WTC11 (cell line): ENCODE results near the gene TCEAL3. TPM values are rescaled to one million over a fixed set of nuclear protein-coding genes. Genes with fewer than 3 reads are reported as not detected.

Experiments
- ATAC-seq: fragments of 200-7000 bp; cut with Tn5 transposase; 2 replicates; pipeline ENCODE4 v1.10.0; 2021; ENCODE audit warnings: mild to moderate bottlenecking, moderate library complexity
- CTCF ChIA-PET: fragments of 300-600 bp; sonication (Branson Sonifier 250); formaldehyde crosslinking; loops from one replicate; lab custom pipeline; 2021; ENCODE audit warnings: antibody characterized with exemption; lab: Charles Lee
- POLR2A ChIA-PET: fragments of 350-600 bp; sonication (Branson Sonifier 250); formaldehyde crosslinking; loops from one replicate; lab custom pipeline; 2021; ENCODE audit warnings: antibody characterized with exemption; lab: Charles Lee
- DNase-seq: peaks from one replicate; pipeline ENCODE4 v3.0.0; 2021; ENCODE audit warnings: low spot score
- H3K27ac Mint-ChIP-seq: 2 replicates; pipeline ENCODE4 v1.8.0; 2021; ENCODE audit warnings: mixed read lengths
- H3K27me3 Mint-ChIP-seq: 2 replicates; pipeline ENCODE4 v1.8.0; 2021; ENCODE audit warnings: low read depth, mild to moderate bottlenecking, moderate library complexity, mixed read lengths
- H3K36me3 Mint-ChIP-seq: 2 replicates; pipeline ENCODE4 v1.8.0; 2021; ENCODE audit warnings: mixed read lengths
- H3K4me1 Mint-ChIP-seq: 2 replicates; pipeline ENCODE4 v1.8.0; 2022; ENCODE audit warnings: mixed read lengths
- H3K4me3 Mint-ChIP-seq: 2 replicates; pipeline ENCODE4 v1.8.0; 2021; ENCODE audit warnings: mild to moderate bottlenecking, moderate library complexity, mixed read lengths
- H3K9me3 Mint-ChIP-seq: 2 replicates; pipeline ENCODE4 v1.8.0; 2021; ENCODE audit warnings: mixed read lengths
- AFF4 ChIP-seq: sonication (generic); formaldehyde crosslinking; IDR thresholded peaks from 2 replicates; pipeline ENCODE4 v1.8.1; 2023; ENCODE audit warnings: mild to moderate bottlenecking, missing genetic modification reagents, borderline replicate concordance
- CDX4 ChIP-seq: fragments of 250-450 bp; sonication (Bioruptor Pico); IDR thresholded peaks from 2 replicates; pipeline ENCODE4 v1.9.0; 2021; ENCODE audit warnings: moderate library complexity, mild to moderate bottlenecking, inconsistent platforms, borderline replicate concordance
- E2F1 ChIP-seq: sonication (generic); formaldehyde crosslinking; IDR thresholded peaks from 2 replicates; pipeline ENCODE4 v1.8.0; 2022; ENCODE audit warnings: mild to moderate bottlenecking, missing genetic modification reagents
- E2F5 ChIP-seq: sonication (generic); formaldehyde crosslinking; IDR thresholded peaks from 2 replicates; pipeline ENCODE4 v1.8.1; 2022; ENCODE audit warnings: mild to moderate bottlenecking, moderate library complexity, missing genetic modification reagents
- ESRRA ChIP-seq: sonication (generic); formaldehyde crosslinking; IDR thresholded peaks from 2 replicates; pipeline ENCODE4 v1.8.1; 2022; ENCODE audit warnings: mild to moderate bottlenecking, missing genetic modification reagents, borderline replicate concordance
- FOXK1 ChIP-seq: sonication (generic); formaldehyde crosslinking; IDR thresholded peaks from 2 replicates; pipeline ENCODE4 v1.8.0; 2022; ENCODE audit warnings: mild to moderate bottlenecking, moderate library complexity, missing genetic modification reagents
- FOXP4 ChIP-seq: sonication (generic); formaldehyde crosslinking; IDR thresholded peaks from 2 replicates; pipeline ENCODE4 v1.8.0; 2022; ENCODE audit warnings: mild to moderate bottlenecking, missing genetic modification reagents
- GRHL2 ChIP-seq: fragments of 250-450 bp; sonication (Bioruptor Pico); IDR thresholded peaks from 2 replicates; pipeline ENCODE4 v1.8.0; 2022; ENCODE audit warnings: mild to moderate bottlenecking, moderate library complexity; ENCODE audit not compliant: insufficient replicate concordance, severe bottlenecking
- MYBL2 ChIP-seq: sonication (generic); formaldehyde crosslinking; IDR thresholded peaks from 2 replicates; pipeline ENCODE4 v1.8.1; 2023; ENCODE audit warnings: mild to moderate bottlenecking, moderate library complexity, missing genetic modification reagents
- NFYB ChIP-seq: sonication (generic); formaldehyde crosslinking; conservative IDR thresholded peaks from 2 replicates; pipeline ENCODE4 v1.8.0; 2022; ENCODE audit warnings: low read depth, missing genetic modification reagents
- NR3C1 ChIP-seq: sonication (generic); formaldehyde crosslinking; conservative IDR thresholded peaks from 2 replicates; pipeline ENCODE4 v1.8.1; 2023; ENCODE audit warnings: low read depth, mild to moderate bottlenecking, missing genetic modification reagents
- PREB ChIP-seq: sonication (generic); formaldehyde crosslinking; IDR thresholded peaks from 2 replicates; pipeline ENCODE4 v1.8.1; 2022; ENCODE audit warnings: mild to moderate bottlenecking, missing genetic modification reagents, moderate library complexity, borderline replicate concordance
- RORB ChIP-seq: fragments of 250-450 bp; sonication (Bioruptor Pico); IDR thresholded peaks from 2 replicates; pipeline ENCODE4 v1.9.0; 2021; ENCODE audit warnings: mild to moderate bottlenecking
- SP1 ChIP-seq: sonication (generic); formaldehyde crosslinking; conservative IDR thresholded peaks from 2 replicates; pipeline ENCODE4 v1.8.1; 2022; ENCODE audit warnings: missing genetic modification reagents
- ZBTB43 ChIP-seq: sonication (generic); formaldehyde crosslinking; IDR thresholded peaks from 2 replicates; pipeline ENCODE4 v1.8.1; 2023; ENCODE audit warnings: mild to moderate bottlenecking, missing genetic modification reagents
- ZNF138 ChIP-seq: sonication (generic); formaldehyde crosslinking; conservative IDR thresholded peaks from 2 replicates; pipeline ENCODE4 v1.8.1; 2022; ENCODE audit warnings: mild to moderate bottlenecking, moderate library complexity, missing genetic modification reagents
- ZNF232 ChIP-seq: sonication (generic); formaldehyde crosslinking; IDR thresholded peaks from 2 replicates; pipeline ENCODE4 v1.8.0; 2022; ENCODE audit warnings: mild to moderate bottlenecking, missing genetic modification reagents
- ZNF317 ChIP-seq: sonication (generic); formaldehyde crosslinking; IDR thresholded peaks from 2 replicates; pipeline ENCODE4 v1.8.1; 2023; ENCODE audit warnings: low read depth, mild to moderate bottlenecking, moderate library complexity, missing genetic modification reagents, borderline replicate concordance
- ZSCAN18 ChIP-seq: fragments of 250-450 bp; sonication (Bioruptor Pico); IDR thresholded peaks from 2 replicates; pipeline ENCODE4 v2.1.2; 2022; ENCODE audit warnings: mild to moderate bottlenecking, moderate library complexity
- total RNA-seq: library from RNA; stranded (reverse); gene quantifications from 3 replicates; pipeline ENCODE4 v1.2.3, GENCODE V29; 2021

The TCEAL3 gene
- total RNA-seq, 1 experiment from 2014 or later = 9.3 TPM

- no peak for TF ChIP-seq RORB (CRISPR knock-in tag)
- TF ChIP-seq ESRRA (CRISPR knock-in tag) = no peak
- no peak for TF ChIP-seq PREB (CRISPR knock-in tag)
- TF ChIP-seq MYBL2 (CRISPR knock-in tag) = no peak
- TF ChIP-seq ZSCAN18 (CRISPR knock-in tag) = no peak
- no peak for TF ChIP-seq SP1 (CRISPR knock-in tag)
- no peak for TF ChIP-seq AFF4 (CRISPR knock-in tag)
Observed at GRCh38 chrX:103573202-103573601, 34.6 kb upstream of the TCEAL3 start (continued).

GRCh38 chrX:103584596-103584995, 23.2 kb upstream of the TCEAL3 start:
- peaks cover 5% of the 10 kb centered on the region; the same call in 1 of the 2 replicates for H3K36me3 Mint-ChIP-seq
- CTCF ChIA-PET = interaction anchor here (0.7 kb wide), 2 partner anchors 20 to 45 kb away, joined by 3 to 4 read pairs; no protein-coding TSS in a partner anchor
- ATAC-seq = peak; percentile 25; the same call in 1 of the 2 replicates
- TF ChIP-seq GRHL2 (no peak), SP1 (CRISPR knock-in tag) (no peak), CDX4 (CRISPR knock-in tag) (no peak), ZNF317 (CRISPR knock-in tag) (no peak), E2F1 (CRISPR knock-in tag) (no peak), ZBTB43 (no peak), FOXK1 (CRISPR knock-in tag) (no peak), ZSCAN18 (CRISPR knock-in tag) (no peak), PREB (CRISPR knock-in tag) (no peak), NR3C1 (CRISPR knock-in tag) (no peak), ZNF138 (CRISPR knock-in tag) (no peak), ZNF232 (CRISPR knock-in tag) (no peak), E2F5 (CRISPR knock-in tag) (no peak), NFYB (no peak), FOXP4 (CRISPR knock-in tag) (no peak)

More at GRCh38 chrX:103584596-103584995, 23.2 kb upstream of the TCEAL3 start:
- H3K9me3 Mint-ChIP-seq = 0 out of 2 replicates have a peak, but pooled peaks cover 3% of the 10 kb centered on the region
- POLR2A ChIA-PET = no interaction called here
- DNase-seq = no peak
- no peak overlapping the region for H3K27ac Mint-ChIP-seq
- peaks cover 9% of the 10 kb centered on the region for H3K4me1 Mint-ChIP-seq
- H3K27me3 Mint-ChIP-seq = peaks cover 27% of the 10 kb centered on the region
- peak overlapping the region; percentile 87 for H3K4me3 Mint-ChIP-seq
